ENCODE measurements around the gene MFSD1.
A peak's percentile ranks its signal among the peaks of the same experiment; 100 is the strongest.

The MFSD1 gene

GRCh38 chr3:158808697-158809096 is 6.8 kb downstream of the MFSD1 start:
- H3K36me3 ChIP-seq (ENCODE audit: insufficient read depth, low read length) = peaks cover 4% of the 10 kb centered on the region; the same call in 1 of the 2 replicates
- H3K9ac ChIP-seq (ENCODE audit: low read depth, low read length) = no peak overlapping the region
- H3K4me2 ChIP-seq (ENCODE audit: insufficient read depth, low read length) = no peak overlapping the region
- no peaks in the 10 kb centered on the region for H3K27me3 ChIP-seq (ENCODE audit: insufficient read depth, low read length, poor library complexity)
- peaks cover 17% of the 10 kb centered on the region for H3K4me1 ChIP-seq (ENCODE audit: insufficient read depth, low read length)
- no peak overlapping the region for H2AFZ ChIP-seq (ENCODE audit: low read depth, low read length)
- H3K9me3 ChIP-seq (ENCODE audit: insufficient read depth, low read length, severe bottlenecking) = no peaks in the 10 kb centered on the region
- TF ChIP-seq, protein P1, sequence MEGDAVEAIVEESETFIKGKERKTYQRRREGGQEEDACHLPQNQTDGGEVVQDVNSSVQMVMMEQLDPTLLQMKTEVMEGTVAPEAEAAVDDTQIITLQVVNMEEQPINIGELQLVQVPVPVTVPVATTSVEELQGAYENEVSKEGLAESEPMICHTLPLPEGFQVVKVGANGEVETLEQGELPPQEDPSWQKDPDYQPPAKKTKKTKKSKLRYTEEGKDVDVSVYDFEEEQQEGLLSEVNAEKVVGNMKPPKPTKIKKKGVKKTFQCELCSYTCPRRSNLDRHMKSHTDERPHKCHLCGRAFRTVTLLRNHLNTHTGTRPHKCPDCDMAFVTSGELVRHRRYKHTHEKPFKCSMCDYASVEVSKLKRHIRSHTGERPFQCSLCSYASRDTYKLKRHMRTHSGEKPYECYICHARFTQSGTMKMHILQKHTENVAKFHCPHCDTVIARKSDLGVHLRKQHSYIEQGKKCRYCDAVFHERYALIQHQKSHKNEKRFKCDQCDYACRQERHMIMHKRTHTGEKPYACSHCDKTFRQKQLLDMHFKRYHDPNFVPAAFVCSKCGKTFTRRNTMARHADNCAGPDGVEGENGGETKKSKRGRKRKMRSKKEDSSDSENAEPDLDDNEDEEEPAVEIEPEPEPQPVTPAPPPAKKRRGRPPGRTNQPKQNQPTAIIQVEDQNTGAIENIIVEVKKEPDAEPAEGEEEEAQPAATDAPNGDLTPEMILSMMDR (IDR thresholded peaks at IDR 0.05; ENCODE audit: borderline replicate concordance, extremely low read depth, low read length, poor library complexity, severe bottlenecking) = no peak
- no peak for TF ChIP-seq EZH2 (IDR thresholded peaks at IDR 0.05; ENCODE audit: borderline replicate concordance, low read depth, low read length, severe bottlenecking)
- no peaks in the 10 kb centered on the region for H4K20me1 ChIP-seq (ENCODE audit: insufficient read depth, low read length)
- H3K79me2 ChIP-seq (ENCODE audit: insufficient read depth, low read length) = no peaks in the 10 kb centered on the region
- peak; percentile 74 for DNase-seq
- H3K27ac ChIP-seq (ENCODE audit: low read length) = no peak overlapping the region
- peak; percentile 91 for ATAC-seq (ENCODE audit: insufficient read depth, low read depth)
- H3K4me3 ChIP-seq (ENCODE audit: low read depth in 1 of 2, low read length in 2 of 2) = no peak overlapping the region

- peaks cover 17% of the 10 kb centered on the region for H3K4me1 ChIP-seq (ENCODE audit: insufficient read depth, low read length)
- H3K9me3 ChIP-seq (ENCODE audit: insufficient read depth, low read length, severe bottlenecking) = no peaks in the 10 kb centered on the region
- H3K36me3 ChIP-seq (ENCODE audit: insufficient read depth, low read length) = peaks cover 4% of the 10 kb centered on the region; the same call in 1 of the 2 replicates
- DNase-seq (peak; percentile 44), ATAC-seq (ENCODE audit: insufficient read depth, low read depth) (peak; percentile 88)
- no peak overlapping the region for H3K4me2 ChIP-seq (ENCODE audit: insufficient read depth, low read length)
- no peaks in the 10 kb centered on the region for H3K79me2 ChIP-seq (ENCODE audit: insufficient read depth, low read length)
- 0 out of 2 replicates have a peak overlapping the region, but pooled peaks have one; percentile 7 for H2AFZ ChIP-seq (ENCODE audit: low read depth, low read length)
- H3K27ac ChIP-seq (ENCODE audit: low read length) = peak overlapping the region; percentile 33
- H4K20me1 ChIP-seq (ENCODE audit: insufficient read depth, low read length) = no peaks in the 10 kb centered on the region
- no peak overlapping the region for H3K4me3 ChIP-seq (ENCODE audit: low read depth in 1 of 2, low read length in 2 of 2)
- H3K9ac ChIP-seq (ENCODE audit: low read depth, low read length) = no peak overlapping the region
- TF ChIP-seq, protein P1 (IDR thresholded peaks at IDR 0.05; ENCODE audit: borderline replicate concordance, extremely low read depth, low read length, poor library complexity, severe bottlenecking) = no peak
- TF ChIP-seq EZH2 (IDR thresholded peaks at IDR 0.05; ENCODE audit: borderline replicate concordance, low read depth, low read length, severe bottlenecking) = no peak
- H3K27me3 ChIP-seq (ENCODE audit: insufficient read depth, low read length, poor library complexity) = no peaks in the 10 kb centered on the region
These were observed 7.8 kb downstream of the MFSD1 start for GRCh38 chr3:158809642-158810041.

DNA sequence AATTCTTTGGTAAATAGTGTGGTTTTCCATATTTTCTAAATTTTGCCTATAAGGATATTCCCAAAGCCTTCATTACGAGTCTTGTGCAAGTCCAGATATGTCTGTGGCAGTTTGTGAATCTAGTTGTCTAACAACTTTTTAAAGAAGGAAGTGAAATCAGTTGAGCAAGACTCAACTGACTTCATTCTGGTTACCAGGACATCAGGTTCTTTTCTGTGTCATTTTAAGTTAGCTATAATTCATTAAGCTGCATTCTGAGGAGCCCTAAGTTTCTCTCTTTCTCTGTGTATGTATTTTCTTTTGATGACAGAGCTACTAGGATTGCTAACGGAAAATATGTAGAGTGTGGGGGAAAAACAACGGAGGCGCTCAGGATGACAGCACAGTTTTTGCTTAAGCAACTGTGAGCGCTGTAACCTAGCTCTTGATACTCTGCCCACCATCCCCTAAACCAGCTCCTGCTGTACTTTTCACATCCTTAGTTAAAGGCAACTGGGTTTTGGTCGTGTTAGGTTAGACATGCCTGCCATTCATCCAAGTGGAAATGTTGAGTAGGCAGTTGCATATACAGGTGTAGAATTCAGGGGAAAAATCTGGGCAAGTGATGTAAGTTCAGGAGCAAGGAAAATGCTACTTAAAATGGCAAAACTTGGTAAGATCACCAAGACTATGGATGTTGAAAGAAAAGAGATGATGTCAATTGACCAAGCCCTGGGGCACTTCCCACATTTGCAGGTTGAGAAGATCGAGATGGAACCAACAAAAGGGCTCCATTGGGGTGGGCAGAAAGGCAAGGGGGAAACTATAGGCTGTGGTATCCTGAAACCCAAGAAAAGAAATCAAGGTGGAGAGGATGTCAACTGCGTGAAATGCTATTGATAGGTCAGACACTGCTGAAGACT is 9.2 kb downstream of the MFSD1 start:
- no peak overlapping the region for H3K27ac ChIP-seq (ENCODE audit: low read length)
- peaks cover 17% of the 10 kb centered on the region for H3K4me1 ChIP-seq (ENCODE audit: insufficient read depth, low read length)
- no peaks in the 10 kb centered on the region for H3K27me3 ChIP-seq (ENCODE audit: insufficient read depth, low read length, poor library complexity)
- ATAC-seq (ENCODE audit: insufficient read depth, low read depth) (no peak), DNase-seq (no peak)
- H4K20me1 ChIP-seq (ENCODE audit: insufficient read depth, low read length) = no peaks in the 10 kb centered on the region
- no peak overlapping the region for H3K4me3 ChIP-seq (ENCODE audit: low read depth in 1 of 2, low read length in 2 of 2)
- H3K4me2 ChIP-seq (ENCODE audit: insufficient read depth, low read length) = no peak overlapping the region
- H3K9ac ChIP-seq (ENCODE audit: low read depth, low read length) = no peak overlapping the region
- H3K9me3 ChIP-seq (ENCODE audit: insufficient read depth, low read length, severe bottlenecking) = no peaks in the 10 kb centered on the region
- H2AFZ ChIP-seq (ENCODE audit: low read depth, low read length) = no peak overlapping the region
- H3K79me2 ChIP-seq (ENCODE audit: insufficient read depth, low read length) = no peaks in the 10 kb centered on the region
- H3K36me3 ChIP-seq (ENCODE audit: insufficient read depth, low read length) = peaks cover 4% of the 10 kb centered on the region; the same call in 1 of the 2 replicates
- no peak for TF ChIP-seq EZH2 (IDR thresholded peaks at IDR 0.05; ENCODE audit: borderline replicate concordance, low read depth, low read length, severe bottlenecking)
- TF ChIP-seq, protein P1 (IDR thresholded peaks at IDR 0.05; ENCODE audit: borderline replicate concordance, extremely low read depth, low read length, poor library complexity, severe bottlenecking) = no peak
